Endothelial cell of coronary artery (primary cell): Measurements from ENCODE around the gene TGM5. TPM values are rescaled to one million over a fixed set of nuclear protein-coding genes. Genes with fewer than 3 reads are reported as not detected.

Source experiments
- total RNA-seq: library from RNA; depleted of rRNA; stranded (reverse); fragments of >200 nt; gene quantifications from 2 replicates; pipeline ENCODE4 v1.2.3, GENCODE V29; 2014

TGM5 gene
- not detected in 2 replicates for total RNA-seq

GRCh38 chr15:43266834-43267233 lies at the start of gene TGM5:
TGM5 (minus strand) TSS chr15:43266928; CDS start chr15:43266849, 79 bp downstream.

GRCh38 chr15:43302205-43302817 lies 35.6 kb upstream of the TGM5 start, which contains the start of gene TGM7:
TGM7 (minus strand) TSS chr15:43302255.

DNA sequence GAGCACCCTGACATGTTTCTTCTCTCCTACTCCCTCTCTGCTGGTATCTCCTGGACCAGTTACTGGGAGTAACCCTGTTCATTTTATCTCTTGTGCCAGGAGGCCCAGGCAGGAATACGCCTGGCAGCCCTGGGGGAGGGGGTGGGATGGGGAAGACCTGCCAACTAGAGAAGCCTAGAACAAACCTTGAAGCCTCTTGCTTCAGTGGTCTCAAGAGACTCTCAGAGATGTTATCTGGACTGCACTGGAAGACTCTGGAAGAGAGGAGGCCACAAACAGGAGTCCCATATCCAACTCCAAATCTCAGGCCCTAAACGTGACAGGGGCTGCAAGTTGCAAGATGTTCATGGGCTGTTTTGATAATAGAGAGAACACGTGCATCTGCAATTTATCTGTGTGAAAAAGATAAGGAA lies 45.7 kb downstream of the TGM5 start, which contains the start of gene EPB42:
Gene EPB42 (minus strand): TSS at position 28 of the 413 bp plus-strand sequence. CDS start 193 bp downstream, outside the sequence.

GRCh38 chr15:43185157-43186002 lies 81.3 kb downstream of the TGM5 start, which contains the start of gene CCNDBP1:
CCNDBP1 (plus strand) TSS chr15:43185403; CDS start chr15:43185499, 96 bp downstream.

Other genes starting within 250 kb of the TGM5 start
- 25.4 and 64.3 TPM in 2 replicates for gene UBR1, start 160.9 kb downstream of the TGM5 start, total RNA-seq
- gene TMEM62, start 133.3 kb downstream of the TGM5 start, total RNA-seq: 10.9 and 12.0 TPM in 2 replicates
- 42.0 and 53.8 TPM in 2 replicates for gene CCNDBP1, start 81.5 kb downstream of the TGM5 start, total RNA-seq
- gene EPB42, start 45.9 kb downstream of the TGM5 start, total RNA-seq: not detected in 2 replicates
- gene TGM7, start 35.3 kb upstream of the TGM5 start, total RNA-seq: not detected in 2 replicates
- gene LCMT2, start 63.6 kb upstream of the TGM5 start, total RNA-seq: 4.2 and 6.8 TPM in 2 replicates
- gene ZSCAN29, start 104.1 kb upstream of the TGM5 start, total RNA-seq: 14.8 and 15.8 TPM in 2 replicates
- gene TUBGCP4, start 104.2 kb upstream of the TGM5 start, total RNA-seq: 9.8 and 12.1 TPM in 2 replicates
- gene TP53BP1, start 226.2 kb upstream of the TGM5 start, total RNA-seq: 56.0 and 66.3 TPM in 2 replicates